HG03108 (cell line): ENCODE results near the gene CCDC40.

Source experiments
- ATAC-seq: cut with Tn5 transposase; IDR thresholded peaks from one replicate; pipeline ENCODE4 v1.9.1; 2021; ENCODE audit warnings: moderate library complexity; ENCODE audit not compliant: unreplicated experiment

CCDC40 gene

GRCh38 chr17:80100035-80100323 lies 63.5 kb downstream of the CCDC40 start:
- ATAC-seq: no peak

- ATAC-seq: peak; percentile 68
Measured at GRCh38 chr17:80101011-80101945, 64.8 kb downstream of the CCDC40 start, which contains the start of gene GAA. Gene GAA (plus strand): TSS chr17:80101581. CDS start chr17:80104587, 3,006 bp downstream.

GRCh38 chr17:80101946-80102663 lies 65.7 kb downstream of the CCDC40 start:
- peak; percentile 8 for ATAC-seq

GRCh38 chr17:80102664-80103448 lies 66.4 kb downstream of the CCDC40 start:
- ATAC-seq: no peak

- no peak for ATAC-seq
Measured at GRCh38 chr17:80103449-80104085, 67.1 kb downstream of the CCDC40 start.

- no peak for ATAC-seq
Measured at GRCh38 chr17:80104321-80104955, 68.0 kb downstream of the CCDC40 start.

GRCh38 chr17:80104956-80105375 lies 68.5 kb downstream of the CCDC40 start:
- ATAC-seq: no peak

- ATAC-seq: no peak
Measured at GRCh38 chr17:80105762-80106161, 69.3 kb downstream of the CCDC40 start.

GRCh38 chr17:80106176-80106575 lies 69.7 kb downstream of the CCDC40 start:
- no peak for ATAC-seq

- no peak for ATAC-seq
Measured at GRCh38 chr17:80106751-80107150, 70.3 kb downstream of the CCDC40 start.

GRCh38 chr17:80107231-80108021 lies 71.0 kb downstream of the CCDC40 start:
- no peak for ATAC-seq

- ATAC-seq: no peak
Measured at GRCh38 chr17:80108036-80108971, 71.9 kb downstream of the CCDC40 start.

GRCh38 chr17:80109066-80109660 lies 72.7 kb downstream of the CCDC40 start:
- ATAC-seq: no peak

GRCh38 chr17:80109713-80110446 lies 73.4 kb downstream of the CCDC40 start:
- ATAC-seq: no peak

- ATAC-seq: no peak
Measured at GRCh38 chr17:80110447-80110812, 74.0 kb downstream of the CCDC40 start.

- ATAC-seq: no peak
Measured at GRCh38 chr17:80110927-80111701, 74.7 kb downstream of the CCDC40 start.
